GM12878 (cell line): ENCODE results near the gene ZDHHC21. TPM values are rescaled to one million over a fixed set of nuclear protein-coding genes. Genes with fewer than 3 reads are reported as not detected.
A peak's percentile ranks its signal among the peaks of the same experiment; 100 is the strongest.

Source experiments
- ATAC-seq: fragments of 200-7000 bp; cut with Tn5 transposase; 3 replicates; pipeline ENCODE4 v1.9.1; 2020; ENCODE audit warnings: mild to moderate bottlenecking, moderate library complexity
- Bru-seq: library from RNA; stranded (reverse); fragments of 400-500 nt; gene quantifications from one replicate; lab custom pipeline; 2021; lab: Mats Ljungman, UMichigan
- BruChase-seq, 2 experiments: library from RNA; stranded (reverse); fragments of 400-500 nt; gene quantifications; one replicate each; lab custom pipeline; 2021; lab: Mats Ljungman, UMichigan
- BruUV-seq: library from RNA; stranded (reverse); fragments of 400-500 nt; replicated peaks from 2 replicates; lab custom pipeline; 2021; lab: Mats Ljungman, UMichigan
- CTCF ChIA-PET: fragments of 300-600 bp; sonication (Branson Sonifier 250); formaldehyde crosslinking; extraction: SDS; loops from one replicate; lab custom pipeline; 2021; ENCODE audit warnings: inconsistent platforms; lab: Yijun Ruan, JAX
- POLR2A ChIA-PET: fragments of 350-600 bp; formaldehyde crosslinking; extraction: SDS; loops from one replicate; lab custom pipeline; 2021; ENCODE audit warnings: inconsistent platforms; lab: Charles Lee
- RAD21 ChIA-PET: fragments of 300-600 bp; sonication (Branson Sonifier 250); formaldehyde crosslinking; loops from one replicate; lab custom pipeline; 2023; ENCODE audit warnings: antibody characterized with exemption; ENCODE audit not compliant: unreplicated experiment; lab: Charles Lee
- SMC1A ChIA-PET: fragments of 300-600 bp; sonication (Branson Sonifier 250); formaldehyde crosslinking; loops from one replicate; lab custom pipeline; 2023; ENCODE audit not compliant: unreplicated experiment, uncharacterized antibody; lab: Charles Lee
- DNase-seq: peaks from one replicate; pipeline ENCODE4 v3.0.0-alpha.2; 2011; ENCODE audit warnings: low read depth, low spot score
- FAIRE-seq: peaks from 3 replicates; lab custom pipeline; 2011; peaks lifted over from hg19 to GRCh38; lab: Jason Lieb, UNC
- H2AFZ ChIP-seq: 2 replicates; pipeline ENCODE4 v1.6.0; 2011; ENCODE audit warnings: low read depth, low read length, control low read depth; ENCODE audit not compliant: control insufficient read depth
- H3K27ac ChIP-seq: 2 replicates; pipeline ENCODE4 v1.5.1; 2011; ENCODE audit warnings: control low read depth; ENCODE audit not compliant: control insufficient read depth, insufficient read depth
- H3K27me3 ChIP-seq, 2 experiments: replicated peaks in 1 of 2; 2 replicates each; pipeline versions ENCODE4 v1.6.0 to v1.6.1; 2011; ENCODE audit warnings: low read length in 1 of 2; ENCODE audit not compliant: control insufficient read depth in 2 of 2, insufficient read depth in 2 of 2
- H3K36me3 ChIP-seq, 2 experiments: 2 replicates each; pipeline ENCODE4 v1.5.1; 2011; ENCODE audit warnings: low read length in 1 of 2; ENCODE audit not compliant: control insufficient read depth in 2 of 2, insufficient read depth in 2 of 2
- H3K4me1 ChIP-seq: 2 replicates; pipeline ENCODE4 v1.6.1; 2011; ENCODE audit warnings: mild to moderate bottlenecking, low read length, moderate library complexity, mixed read lengths; ENCODE audit not compliant: control insufficient read depth, insufficient read depth
- H3K4me2 ChIP-seq: 2 replicates; pipeline ENCODE4 v1.6.0; 2011; ENCODE audit warnings: control low read depth; ENCODE audit not compliant: control insufficient read depth, insufficient read depth
- H3K4me3 ChIP-seq: fragments of 200-600 bp; sonication (generic); 2 replicates; pipeline ENCODE4 v1.5.1; 2016
- H3K79me2 ChIP-seq: 2 replicates; pipeline ENCODE4 v1.6.0; 2011; ENCODE audit warnings: low read length; ENCODE audit not compliant: control insufficient read depth, insufficient read depth
- H3K9ac ChIP-seq: 2 replicates; pipeline ENCODE4 v1.8.0; 2011; ENCODE audit warnings: low read length, control low read depth, mixed read lengths; ENCODE audit not compliant: control insufficient read depth, insufficient read depth
- H3K9me3 ChIP-seq: replicated peaks from 3 replicates; pipeline ENCODE4 v1.5.1; 2011; ENCODE audit warnings: mild to moderate bottlenecking, low read length; ENCODE audit not compliant: control insufficient read depth, insufficient read depth
- H4K20me1 ChIP-seq: 2 replicates; pipeline ENCODE4 v1.6.0; 2011; ENCODE audit not compliant: control insufficient read depth, insufficient read depth
- CBX5 ChIP-seq: sonication (generic); IDR thresholded peaks from 2 replicates; pipeline ENCODE4 v1.6.1; 2016; ENCODE audit warnings: low read depth, moderate library complexity, mild to moderate bottlenecking, inconsistent platforms
- CHD2 ChIP-seq: IDR thresholded peaks from 2 replicates; pipeline ENCODE4 v1.6.1; 2011; ENCODE audit warnings: low read depth, low read length, improper control_type of control experiment, borderline replicate concordance
- CREB1 ChIP-seq: IDR thresholded peaks from 2 replicates; pipeline ENCODE4 v1.6.1; 2012; ENCODE audit warnings: low read depth, mild to moderate bottlenecking, inconsistent platforms
- CREM ChIP-seq: IDR thresholded peaks from 2 replicates; pipeline ENCODE4 v1.6.1; 2014; ENCODE audit warnings: antibody characterized with exemption, low read depth
- ESRRA ChIP-seq: IDR thresholded peaks from 2 replicates; pipeline ENCODE4 v1.6.1; 2012; ENCODE audit warnings: mild to moderate bottlenecking, low read length, improper control_type of control experiment
- GABPA ChIP-seq: IDR thresholded peaks from 2 replicates; pipeline ENCODE4 v1.6.1; 2014; ENCODE audit warnings: antibody characterized with exemption, low read depth, mild to moderate bottlenecking, inconsistent platforms
- HDGF ChIP-seq: fragments of 450-650 bp; IDR thresholded peaks from 2 replicates; pipeline ENCODE4 v1.6.1; 2016; ENCODE audit warnings: antibody characterized with exemption
- POLR2AphosphoS5 ChIP-seq: IDR thresholded peaks from 2 replicates; pipeline ENCODE4 v1.6.1; 2011; ENCODE audit warnings: mild to moderate bottlenecking, low read length, inconsistent platforms
- POU2F2 ChIP-seq: IDR thresholded peaks from 3 replicates; pipeline ENCODE4 v1.6.1; 2011; ENCODE audit warnings: low read depth, mild to moderate bottlenecking, low read length, borderline replicate concordance
- RAD21 ChIP-seq: IDR thresholded peaks from 2 replicates; pipeline ENCODE4 v1.6.1; 2011; ENCODE audit warnings: mild to moderate bottlenecking, low read depth, low read length, moderate library complexity; ENCODE audit not compliant: insufficient read depth
- SIX5 ChIP-seq: IDR thresholded peaks from 2 replicates; pipeline ENCODE4 v1.6.1; 2011; ENCODE audit warnings: mild to moderate bottlenecking, low read depth, low read length, moderate library complexity; ENCODE audit not compliant: severe bottlenecking
- SREBF2 ChIP-seq: IDR thresholded peaks from 2 replicates; pipeline ENCODE4 v1.6.1; 2012; ENCODE audit warnings: mild to moderate bottlenecking, low read length
- SRF ChIP-seq, 2 experiments: IDR thresholded peaks; 2 replicates each; pipeline ENCODE4 v1.6.1; 2011; ENCODE audit warnings: low read depth in 2 of 2, low read length in 2 of 2, mild to moderate bottlenecking in 1 of 2, moderate library complexity in 1 of 2
- SUZ12 ChIP-seq: fragments of 200-600 bp; sonication (generic); IDR thresholded peaks from one replicate; pipeline ENCODE4 v1.6.1; 2018; ENCODE audit warnings: antibody characterized with exemption, mild to moderate bottlenecking; ENCODE audit not compliant: unreplicated experiment
- TCF12 ChIP-seq: IDR thresholded peaks from 2 replicates; pipeline ENCODE4 v1.6.1; 2011; ENCODE audit warnings: low read depth, mild to moderate bottlenecking, low read length
- ZNF217 ChIP-seq: fragments of 450-650 bp; IDR thresholded peaks from 2 replicates; pipeline ENCODE4 v1.6.1; 2017; ENCODE audit warnings: antibody characterized with exemption, mild to moderate bottlenecking
- ZZZ3 ChIP-seq: IDR thresholded peaks from 2 replicates; pipeline ENCODE4 v1.6.1; 2011; ENCODE audit warnings: low read depth; ENCODE audit not compliant: control insufficient read depth, insufficient read length
- WGBS: methylation state at CpG from one replicate; pipeline ENCODE4 v1.1.6; 2016; ENCODE audit warnings: low lambda C conversion rate; ENCODE audit not compliant: insufficient replicate concordance, insufficient coverage; ENCODE audit errors: missing lambda C conversion rate; 5-methylcytosine and 5-hydroxymethylcytosine counted together
- in situ Hi-C: fragments of 300-500 bp; cut with MboI; formaldehyde crosslinking; loops from 9 replicates; pipeline ENCODE4 v1.14.3; 2018; ENCODE audit warnings: mixed read lengths
- intact Hi-C: fragments of 100-400 bp; cut with micrococcal nuclease; formaldehyde crosslinking; loops from one replicate; pipeline ENCODE4 v1.14.2; 2022; ENCODE audit not compliant: unreplicated experiment
- long read RNA-seq, 2 experiments: library from polyadenylated mRNA; unstranded; transcript quantifications; one replicate each; pipeline ENCODE4 v2.0.0, GENCODE V29; 2019 to 2020
- polyA minus RNA-seq, 3 experiments: library from RNA; depleted of rRNA, polyadenylated mRNA; stranded (reverse); fragments of >200 nt; gene quantifications; 2 replicates each; pipeline ENCODE4 v1.2.3, GENCODE V29; 2011
- polyA plus RNA-seq, 11 experiments: library from polyadenylated mRNA; depleted of rRNA in 4 of 11; unstranded in 6 of 11; stranded (reverse) in 5 of 11; fragments of >200 nt; fragmentation: Nextera tagmentation in 4 of 11; fragmentation: Illumina TruSeq in 1 of 11; extraction: Ambion mirVana in 4 of 11; extraction: Trizol in 1 of 11; gene quantifications; 1 replicate in 1 of 11; 2 replicates in 10 of 11; pipeline versions ENCODE4 v1.2.1 to v1.2.3, GENCODE V29; 2011 to 2016; ENCODE audit warnings: inconsistent platforms in 2 of 11, missing spikeins in 2 of 11, low read depth in 1 of 11
- total RNA-seq, 4 experiments: library from RNA; depleted of rRNA in 3 of 4; stranded (reverse); fragments of >200 nt in 3 of 4; fragmentation: Illumina TruSeq in 1 of 4; extraction: Trizol in 1 of 4; gene quantifications; 2 replicates each; pipeline versions ENCODE4 v1.2.1 to v1.2.3, GENCODE V29; 2013 to 2021

ZDHHC21 gene, protein sequence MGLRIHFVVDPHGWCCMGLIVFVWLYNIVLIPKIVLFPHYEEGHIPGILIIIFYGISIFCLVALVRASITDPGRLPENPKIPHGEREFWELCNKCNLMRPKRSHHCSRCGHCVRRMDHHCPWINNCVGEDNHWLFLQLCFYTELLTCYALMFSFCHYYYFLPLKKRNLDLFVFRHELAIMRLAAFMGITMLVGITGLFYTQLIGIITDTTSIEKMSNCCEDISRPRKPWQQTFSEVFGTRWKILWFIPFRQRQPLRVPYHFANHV
- 163 and 171 TPM in 2 replicates for total RNA-seq (2013; cell fraction: nucleolus; rRNA removed)
- total RNA-seq (2014; rRNA removed) (11.1 and 14.8 TPM in 2 replicates), total RNA-seq (2014; rRNA removed; fragmentation: Illumina TruSeq; extraction: Trizol) (14.4 and 16.4 TPM in 2 replicates), total RNA-seq (2021) (10.2 and 10.7 TPM in 2 replicates), polyA plus RNA-seq (2011; rRNA removed) (14.6 and 25.8 TPM in 2 replicates), polyA plus RNA-seq (2014; fragmentation: Illumina TruSeq; extraction: Trizol) (10.8 and 14.6 TPM in 2 replicates), polyA plus RNA-seq (2014; fragmentation: Nextera tagmentation; extraction: Ambion mirVana) (1 to 10 TPM; 2.6 to 2.9 TPM), polyA plus RNA-seq (2014; rRNA removed) (5.4 and 6.4 TPM in 2 replicates), polyA plus RNA-seq (2016; fragmentation: Nextera tagmentation; extraction: Ambion mirVana) (1 to 10 TPM; 7.2 to 7.6 TPM), polyA minus RNA-seq (2011; rRNA and poly(A)+ RNA removed) (18.9 and 20.3 TPM in 2 replicates), Bru-seq, nascent RNA (percentile 83 among the genes with signal in this experiment), BruChase-seq, experiment 1, labeled RNA remaining after a 6-hour chase (percentile 92 among the genes with signal in this experiment), BruChase-seq, experiment 2, labeled RNA remaining after a 2-hour chase (percentile 94 among the genes with signal in this experiment)
- 2.2 TPM for polyA plus RNA-seq (2011; ENCODE audit: low read depth)
- polyA plus RNA-seq (2011; cell fraction: cytosol; rRNA removed) = 2.9 and 3.4 TPM in 2 replicates
- polyA plus RNA-seq (2011; cell fraction: nucleus; rRNA removed) = 32.7 and 33.5 TPM in 2 replicates
- 5.9 and 6.5 TPM in 2 replicates for polyA plus RNA-seq (2012)
- polyA minus RNA-seq (2011; cell fraction: cytosol; rRNA and poly(A)+ RNA removed) = 4.0 and 4.6 TPM in 2 replicates
- 43.8 and 58.8 TPM in 2 replicates for polyA minus RNA-seq (2011; cell fraction: nucleus; rRNA and poly(A)+ RNA removed)
- long read RNA-seq, experiment 1, full-length matches to known transcripts = 1 of 2 reads
- long read RNA-seq, experiment 1, partial matches to known transcripts = 0 of 2 reads
- long read RNA-seq, experiment 1, other reads (novel, unspliced or antisense) = 1 of 2 reads
- long read RNA-seq, experiment 2, full-length matches to known transcripts = 7 of 19 reads
- long read RNA-seq, experiment 2, partial matches to known transcripts = 0 of 19 reads
- long read RNA-seq, experiment 2, other reads (novel, unspliced or antisense) = 12 of 19 reads

DNA sequence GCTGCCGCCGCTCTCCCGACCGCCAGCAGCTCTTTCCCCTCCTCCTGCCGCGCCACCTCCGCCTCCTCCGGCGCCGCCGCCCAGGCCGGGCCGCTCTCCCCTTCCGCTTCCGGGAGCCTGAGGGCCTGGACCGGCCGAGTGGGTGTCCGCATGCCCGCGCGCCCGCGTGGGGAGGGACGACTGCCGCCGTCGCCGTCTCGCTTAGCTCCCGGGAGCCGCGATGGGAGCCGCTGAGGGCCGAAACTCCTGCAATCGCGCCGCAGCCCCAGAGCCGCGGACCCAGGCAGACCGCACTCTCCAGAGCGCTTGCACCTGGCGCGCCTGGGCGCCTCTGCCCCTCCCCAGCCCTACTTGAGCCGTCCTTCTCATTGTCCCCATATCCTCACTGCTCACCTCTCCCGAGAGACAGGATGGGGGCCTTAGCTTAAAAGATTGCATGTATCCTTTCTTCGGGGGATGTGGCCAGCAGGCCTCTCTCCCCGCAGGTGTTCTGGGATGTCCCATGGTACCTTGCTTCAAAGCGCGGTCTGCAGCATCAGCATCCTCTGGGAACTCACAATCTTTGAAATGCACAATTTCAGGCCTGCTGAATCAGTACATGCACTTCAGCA lies at the start of gene ZDHHC21:
TSS of gene ZDHHC21 (minus strand) at position 182 of the 611 bp plus-strand sequence. CDS start 19,092 bp downstream, outside the sequence.
- ChIA-PET RAD21 (interaction anchor here (1.3 to 1.5 kb wide), 2 partner anchors 32 to 75 kb away, joined by 4 to 5 read pairs; no protein-coding TSS in a partner anchor), CTCF (interaction anchor here (0.7 to 2.6 kb wide), 6 partner anchors 18 to 76 kb away, joined by 3 to 7 read pairs (median 6); no protein-coding TSS in a partner anchor), SMC1A (interaction anchor here (0.8 to 1.7 kb wide), 3 partner anchors 12 to 129 kb away, joined by 3 to 7 read pairs (median 3); no protein-coding TSS in a partner anchor), POLR2A (interaction anchor here (1.0 kb wide), 1 partner anchor 73 kb away, joined by 3 read pairs; no protein-coding TSS in a partner anchor)
- Histone ChIP-seq H3K27me3 (no peaks in the 10 kb centered on the region; a peak in 2 of 4 replicates), H2AFZ (peak within 1 kb of the TSS; percentile 89), H3K9ac (peak within 1 kb of the TSS; percentile 80), H3K4me1 (peaks cover 10% of the 10 kb centered on the region), H3K9me3 (no peaks in the 10 kb centered on the region), H3K27ac (peak within 1 kb of the TSS; percentile 66), H3K36me3 (no peaks in the 10 kb centered on the region), H3K4me3 (peak within 1 kb of the TSS; percentile 98), H3K4me2 (peak within 1 kb of the TSS; percentile 86), H3K79me2 (peaks cover 33% of the 10 kb centered on the region), H4K20me1 (no peaks in the 10 kb centered on the region)
- in situ Hi-C loops = no loop called here
- FAIRE-seq = no peak
- ATAC-seq = peak; percentile 92
- WGBS = 2% methylated on average over 34 of the region's 50 CpGs
- intact Hi-C loops = loop anchor here (5.0 kb wide), 1 partner anchor 376 kb away; no protein-coding TSS in a partner anchor
- no TSS peak for BruUV-seq
- DNase-seq = no peak
- TF ChIP-seq GABPA = peak; percentile 71
- peak in 1 of 2 experiments; percentile 56; a peak in 1 of 4 replicates for TF ChIP-seq SRF (IDR thresholded peaks at IDR 0.05; ENCODE audit: low read depth in 2 of 2, low read length in 2 of 2)
- peak; percentile 46; the same call in 1 of the 2 replicates for TF ChIP-seq ZNF217
- TF ChIP-seq CREB1 = 0 out of 2 replicates have a peak, but pooled peaks have one; percentile 36
- TF ChIP-seq CHD2 = 0 out of 2 replicates have a peak, but pooled peaks have one; percentile 26
- no peak for TF ChIP-seq SREBF2
- 0 out of 2 replicates have a peak, but pooled peaks have one; percentile 52 for TF ChIP-seq HDGF
- no peak for TF ChIP-seq ZZZ3
- TF ChIP-seq SUZ12 = no peak
- TF ChIP-seq POU2F2 = 0 out of 3 replicates have a peak, but pooled peaks have one; percentile 21
- no peak for TF ChIP-seq CREM
- TF ChIP-seq ESRRA = no peak
- TF ChIP-seq CBX5 = no peak
- 0 out of 2 replicates have a peak, but pooled peaks have one; percentile 20 for TF ChIP-seq TCF12
- peak; percentile 7 for TF ChIP-seq SIX5
- no peak for TF ChIP-seq RAD21
- peak; percentile 50; the same call in 1 of the 2 replicates for TF ChIP-seq POLR2AphosphoS5
